H9 (cell line): ENCODE results near the gene KLKB1. TPM values are rescaled to one million over a fixed set of nuclear protein-coding genes. Genes with fewer than 3 reads are reported as not detected.

Experiments
- DNase-seq: peaks from one replicate; pipeline ENCODE4 v3.0.0-alpha.2; 2017
- H2AFZ ChIP-seq: one replicate; pipeline ENCODE4 v1.6.1; 2013; ENCODE audit warnings: mild to moderate bottlenecking, low read length, control low read depth, moderate library complexity
- H2AK5ac ChIP-seq: 2 replicates; pipeline ENCODE4 v1.6.1; 2013; ENCODE audit warnings: low read length, control low read depth, mixed read lengths; ENCODE audit not compliant: insufficient read length
- H2BK120ac ChIP-seq: one replicate; pipeline ENCODE4 v1.6.1; 2013; ENCODE audit warnings: low read depth, mild to moderate bottlenecking, low read length, control low read depth, inconsistent platforms; ENCODE audit not compliant: poor library complexity, severe bottlenecking
- H2BK12ac ChIP-seq: 2 replicates; pipeline ENCODE4 v1.6.1; 2013; ENCODE audit warnings: low read length, control low read depth, mixed read lengths, low read depth; ENCODE audit not compliant: insufficient read length
- H2BK15ac ChIP-seq: 2 replicates; pipeline ENCODE4 v1.6.1; 2013; ENCODE audit warnings: low read depth, low read length, control low read depth
- H2BK20ac ChIP-seq: one replicate; pipeline ENCODE4 v1.6.1; 2013; ENCODE audit warnings: low read depth, mild to moderate bottlenecking, low read length, control low read depth, inconsistent platforms; ENCODE audit not compliant: poor library complexity, severe bottlenecking
- H2BK5ac ChIP-seq: 2 replicates; pipeline ENCODE4 v1.6.1; 2013; ENCODE audit warnings: low read length, control low read depth, mixed read lengths; ENCODE audit not compliant: insufficient read length
- H3K14ac ChIP-seq: 2 replicates; pipeline ENCODE4 v1.6.1; 2013; ENCODE audit warnings: low read length, control low read depth; ENCODE audit not compliant: insufficient read depth
- H3K18ac ChIP-seq: 2 replicates; pipeline ENCODE4 v1.6.1; 2013; ENCODE audit warnings: low read depth, mild to moderate bottlenecking, mixed read lengths, low read length, control low read depth; ENCODE audit not compliant: insufficient read length
- H3K23ac ChIP-seq: 2 replicates; pipeline ENCODE4 v1.6.1; 2013; ENCODE audit warnings: low read length, control low read depth, mixed read lengths, low read depth; ENCODE audit not compliant: insufficient read length
- H3K23me2 ChIP-seq: 2 replicates; pipeline ENCODE4 v1.6.1; 2013; ENCODE audit warnings: low read depth, mild to moderate bottlenecking, mixed read lengths, low read length, control low read depth; ENCODE audit not compliant: insufficient read length, poor library complexity, severe bottlenecking
- H3K27ac ChIP-seq: 2 replicates; pipeline ENCODE4 v1.5.1; 2013; ENCODE audit warnings: low read length, control low read depth, mixed read lengths, low read depth; ENCODE audit not compliant: insufficient read length
- H3K27me3 ChIP-seq: 2 replicates; pipeline ENCODE4 v1.6.1; 2013; ENCODE audit warnings: low read length, control low read depth, inconsistent platforms; ENCODE audit not compliant: insufficient read depth
- H3K4ac ChIP-seq: 2 replicates; pipeline ENCODE4 v1.6.1; 2013; ENCODE audit warnings: low read depth, mild to moderate bottlenecking, control low read depth, inconsistent platforms, low read length, moderate library complexity
- H3K4me1 ChIP-seq: 2 replicates; pipeline ENCODE4 v1.6.1; 2013; ENCODE audit warnings: low read length, control low read depth, inconsistent platforms; ENCODE audit not compliant: insufficient read depth
- H3K4me2 ChIP-seq: 2 replicates; pipeline ENCODE4 v1.6.1; 2013; ENCODE audit warnings: low read length, control low read depth, mixed read lengths; ENCODE audit not compliant: insufficient read length, insufficient read depth
- H3K56ac ChIP-seq: 2 replicates; pipeline ENCODE4 v1.6.1; 2013; ENCODE audit warnings: low read depth, mild to moderate bottlenecking, mixed read lengths, low read length, control low read depth; ENCODE audit not compliant: insufficient read length
- H3K79me1 ChIP-seq: 2 replicates; pipeline ENCODE4 v1.6.1; 2013; ENCODE audit warnings: low read depth, mild to moderate bottlenecking, moderate library complexity, low read length, control low read depth, inconsistent platforms; ENCODE audit not compliant: insufficient read depth, poor library complexity, severe bottlenecking
- H3K79me2 ChIP-seq: 2 replicates; pipeline ENCODE4 v1.6.1; 2013; ENCODE audit warnings: low read length, control low read depth, inconsistent platforms; ENCODE audit not compliant: insufficient read depth
- H3K9ac ChIP-seq: 2 replicates; pipeline ENCODE4 v1.6.1; 2013; ENCODE audit warnings: low read length, control low read depth, mixed read lengths; ENCODE audit not compliant: insufficient read length; ENCODE audit errors: extremely low read depth
- H3K9me3 ChIP-seq: one replicate; pipeline ENCODE4 v1.6.1; 2013; ENCODE audit warnings: low read depth, low read length, inconsistent platforms; ENCODE audit not compliant: control insufficient read depth
- H3T11ph ChIP-seq: one replicate; pipeline ENCODE4 v1.6.1; 2013; ENCODE audit warnings: mild to moderate bottlenecking, low read length, control low read depth, inconsistent platforms
- H4K20me1 ChIP-seq: one replicate; pipeline ENCODE4 v1.6.1; 2013; ENCODE audit not compliant: control insufficient read depth, insufficient read length, insufficient read depth
- H4K5ac ChIP-seq: 2 replicates; pipeline ENCODE4 v1.6.1; 2013; ENCODE audit warnings: low read depth, mild to moderate bottlenecking, mixed read lengths, low read length, control low read depth; ENCODE audit not compliant: insufficient read length
- H4K8ac ChIP-seq: replicated peaks from 2 replicates; pipeline ENCODE4 v1.6.1; 2013; ENCODE audit warnings: low read length, control low read depth, mixed read lengths, low read depth; ENCODE audit not compliant: insufficient read length
- H4K91ac ChIP-seq: 2 replicates; pipeline ENCODE4 v1.6.1; 2013; ENCODE audit warnings: low read depth, mild to moderate bottlenecking, moderate library complexity, mixed read lengths, low read length, control low read depth; ENCODE audit not compliant: insufficient read length
- H3K27ac Mint-ChIP-seq, 3 experiments: 2 replicates in 2 of 3; 3 replicates in 1 of 3; pipeline ENCODE4 v1.8.0; 2020 to 2021; ENCODE audit warnings: mixed read lengths in 3 of 3, mild to moderate bottlenecking in 1 of 3, moderate library complexity in 1 of 3
- H3K27me3 Mint-ChIP-seq: 2 replicates; pipeline ENCODE4 v1.8.0; 2021; ENCODE audit warnings: low read depth, mild to moderate bottlenecking, moderate library complexity, mixed read lengths
- H3K36me3 Mint-ChIP-seq, 3 experiments: 2 replicates in 2 of 3; 3 replicates in 1 of 3; pipeline ENCODE4 v1.8.0; 2020 to 2021; ENCODE audit warnings: low read depth in 3 of 3, mixed read lengths in 3 of 3; ENCODE audit not compliant: insufficient read depth in 1 of 3
- H3K4me1 Mint-ChIP-seq, 2 experiments: 2 replicates each; pipeline ENCODE4 v1.8.0; 2020; ENCODE audit warnings: mixed read lengths in 2 of 2
- H3K4me3 Mint-ChIP-seq, 2 experiments: 2 replicates in 1 of 2; 3 replicates in 1 of 2; pipeline ENCODE4 v1.8.0; 2020 to 2021; ENCODE audit warnings: mild to moderate bottlenecking in 2 of 2, mixed read lengths in 2 of 2, moderate library complexity in 1 of 2
- H3K9me3 Mint-ChIP-seq, 2 experiments: 2 replicates in 1 of 2; 3 replicates in 1 of 2; pipeline ENCODE4 v1.8.0; 2020; ENCODE audit warnings: mild to moderate bottlenecking in 2 of 2, mixed read lengths in 2 of 2, moderate library complexity in 1 of 2
- WGBS: extraction: QIAGEN DNeasy Blood & Tissue Kit; methylation state at CpG from one replicate; pipeline ENCODE4 v1.1.7; 2013; ENCODE audit warnings: missing lambda C conversion rate, low lambda C conversion rate, mixed read lengths; ENCODE audit not compliant: insufficient read length; ENCODE audit errors: extremely low coverage; 5-methylcytosine and 5-hydroxymethylcytosine counted together
- total RNA-seq: library from RNA; stranded (reverse); gene quantifications from 2 replicates; pipeline ENCODE4 v1.2.1, GENCODE V29; 2021
- TF ChIP-seq, protein P1 (sequence below): fragments of 200-600 bp; sonication (generic); conservative IDR thresholded peaks from 3 replicates; pipeline ENCODE4 v1.8.0; 2021; ENCODE audit warnings: antibody characterized with exemption, mild to moderate bottlenecking

The KLKB1 gene
- total RNA-seq, 1 experiment from 2014 or later = 21.8 TPM

- Histone ChIP-seq H4K91ac (no peak overlapping the region), H2BK5ac (no peak overlapping the region), H2BK120ac (no peak overlapping the region), H4K5ac (no peak overlapping the region), H4K20me1 (no peaks in the 10 kb centered on the region), H3K18ac (no peak overlapping the region), H3K27me3 (no peaks in the 10 kb centered on the region), H2BK20ac (no peak overlapping the region), H3K14ac (no peak overlapping the region), H3K4me2 (no peak overlapping the region), H3K9ac (no peak overlapping the region), H2AFZ (no peak overlapping the region), H2AK5ac (no peak overlapping the region), H3K4me1 (no peaks in the 10 kb centered on the region), H3K79me2 (no peaks in the 10 kb centered on the region), H3K56ac (no peak overlapping the region), H2BK15ac (no peak overlapping the region), H2BK12ac (no peak overlapping the region), H3K4ac (no peak overlapping the region), H3K79me1 (no peaks in the 10 kb centered on the region), H3K23ac (no peak overlapping the region), H3K23me2 (no peaks in the 10 kb centered on the region), H3K9me3 (no peaks in the 10 kb centered on the region), H3K27ac (no peak overlapping the region), H3T11ph (no peak overlapping the region), H4K8ac (no peak overlapping the region)
- Mint-ChIP-seq H3K4me1 (peaks cover 3 to 15% of the 10 kb centered on the region in 2 experiments; a peak in 2 of 4 replicates), H3K9me3 (no peaks in the 10 kb centered on the region; a peak in 1 of 5 replicates), H3K27me3 (no peaks in the 10 kb centered on the region; the same call in none of the 2 replicates), H3K4me3 (no peak overlapping the region), H3K36me3 (peaks cover 0 to 6% (median 3%) of the 10 kb centered on the region in 3 experiments; a peak in 4 of 7 replicates), H3K27ac (no peak overlapping the region)
- TF ChIP-seq, protein P1, sequence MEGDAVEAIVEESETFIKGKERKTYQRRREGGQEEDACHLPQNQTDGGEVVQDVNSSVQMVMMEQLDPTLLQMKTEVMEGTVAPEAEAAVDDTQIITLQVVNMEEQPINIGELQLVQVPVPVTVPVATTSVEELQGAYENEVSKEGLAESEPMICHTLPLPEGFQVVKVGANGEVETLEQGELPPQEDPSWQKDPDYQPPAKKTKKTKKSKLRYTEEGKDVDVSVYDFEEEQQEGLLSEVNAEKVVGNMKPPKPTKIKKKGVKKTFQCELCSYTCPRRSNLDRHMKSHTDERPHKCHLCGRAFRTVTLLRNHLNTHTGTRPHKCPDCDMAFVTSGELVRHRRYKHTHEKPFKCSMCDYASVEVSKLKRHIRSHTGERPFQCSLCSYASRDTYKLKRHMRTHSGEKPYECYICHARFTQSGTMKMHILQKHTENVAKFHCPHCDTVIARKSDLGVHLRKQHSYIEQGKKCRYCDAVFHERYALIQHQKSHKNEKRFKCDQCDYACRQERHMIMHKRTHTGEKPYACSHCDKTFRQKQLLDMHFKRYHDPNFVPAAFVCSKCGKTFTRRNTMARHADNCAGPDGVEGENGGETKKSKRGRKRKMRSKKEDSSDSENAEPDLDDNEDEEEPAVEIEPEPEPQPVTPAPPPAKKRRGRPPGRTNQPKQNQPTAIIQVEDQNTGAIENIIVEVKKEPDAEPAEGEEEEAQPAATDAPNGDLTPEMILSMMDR = no peak
- no peak for DNase-seq
- no CpG with 5 or more reads among the region's 4 CpGs for WGBS
These were observed 8.8 kb downstream of the KLKB1 start for GRCh38 chr4:186236126-186236525.
